GM12865 (cell line): ENCODE measurements around the gene ANKRD44.

Source experiments
- DNase-seq: peaks from one replicate; pipeline ENCODE4 v3.0.0; 2010; ENCODE audit warnings: low read depth
- H3K4me3 ChIP-seq: 2 replicates; pipeline ENCODE4 v1.5.1; 2011; ENCODE audit warnings: mild to moderate bottlenecking, low read depth, low read length, control low read depth
- CTCF ChIP-seq: IDR thresholded peaks from 2 replicates; pipeline ENCODE4 v1.5.1; 2011; ENCODE audit warnings: low read length, control low read depth, low read depth, inconsistent platforms; ENCODE audit not compliant: insufficient read depth; ENCODE audit errors: missing control alignments

Gene ANKRD44

GRCh38 chr2:197108758-197109157, 201.8 kb downstream of the ANKRD44 start:
- no peak for TF ChIP-seq CTCF
- DNase-seq: no peak
- no peak overlapping the region for H3K4me3 ChIP-seq

- no peak overlapping the region for H3K4me3 ChIP-seq
- no peak for TF ChIP-seq CTCF
- no peak for DNase-seq
Measured at GRCh38 chr2:197107291-197108269, 203.0 kb downstream of the ANKRD44 start.

- DNase-seq: no peak
- H3K4me3 ChIP-seq: no peak overlapping the region
- TF ChIP-seq CTCF: no peak
Measured at GRCh38 chr2:197103363-197103762, 207.2 kb downstream of the ANKRD44 start.

- no peak for DNase-seq
- no peak overlapping the region for H3K4me3 ChIP-seq
- no peak for TF ChIP-seq CTCF
Measured at GRCh38 chr2:197102231-197102630, 208.3 kb downstream of the ANKRD44 start.

GRCh38 chr2:197101519-197101918, 209.1 kb downstream of the ANKRD44 start:
- TF ChIP-seq CTCF: no peak
- DNase-seq: no peak
- H3K4me3 ChIP-seq: no peak overlapping the region

GRCh38 chr2:197097578-197098366, 212.8 kb downstream of the ANKRD44 start:
- TF ChIP-seq CTCF: no peak
- DNase-seq: no peak
- H3K4me3 ChIP-seq: no peak overlapping the region
